AG04450 (cell line): ENCODE data around the gene CADM1. TPM values are rescaled to one million over a fixed set of nuclear protein-coding genes. Genes with fewer than 3 reads are reported as not detected.

Experiments
- CTCF ChIA-PET: fragments of 300-600, 350-600 bp; formaldehyde crosslinking; extraction: SDS; loops from one replicate; lab custom pipeline; 2022; ENCODE audit warnings: antibody characterized with exemption, inconsistent platforms; lab: Charles Lee
- POLR2A ChIA-PET: fragments of 350-600 bp; formaldehyde crosslinking; extraction: SDS; loops from one replicate; lab custom pipeline; 2021; ENCODE audit warnings: antibody characterized with exemption, inconsistent platforms; lab: Yijun Ruan, JAX
- DNase-seq: peaks from one replicate; pipeline ENCODE4 v3.0.0-alpha.2; 2011; ENCODE audit warnings: low read depth, low spot score
- H3K27ac ChIP-seq: one replicate; pipeline ENCODE4 v1.5.1; 2012; ENCODE audit warnings: low read depth, low read length, control low read depth
- H3K27me3 ChIP-seq: one replicate; pipeline ENCODE4 v1.6.0; 2012; ENCODE audit warnings: low read length; ENCODE audit not compliant: control insufficient read depth, insufficient read depth
- H3K4me3 ChIP-seq: 2 replicates; pipeline ENCODE4 v1.5.1; 2011; ENCODE audit warnings: mild to moderate bottlenecking, low read depth, low read length, control low read depth
- H3K9me3 ChIP-seq: 2 replicates; pipeline ENCODE4 v1.5.1; 2012; ENCODE audit warnings: low read length; ENCODE audit not compliant: control insufficient read depth, insufficient read depth
- CTCF ChIP-seq: IDR thresholded peaks from 2 replicates; pipeline ENCODE4 v1.5.1; 2011; ENCODE audit warnings: low read depth, low read length, control low read depth, inconsistent platforms
- polyA plus RNA-seq: library from polyadenylated mRNA; depleted of rRNA; stranded (reverse); fragments of >200 nt; gene quantifications from 2 replicates; pipeline ENCODE4 v1.2.3, GENCODE V29; 2011

Gene CADM1
- polyA plus RNA-seq, 1 experiment: 70.7 TPM

GRCh38 chr11:115446214-115446613, 58.0 kb downstream of the CADM1 start:
- CTCF ChIA-PET: interaction anchor here (0.5 to 1.0 kb wide), 2 partner anchors 30 to 632 kb away, joined by 3 read pairs; no protein-coding TSS in a partner anchor
- no peak overlapping the region for H3K4me3 ChIP-seq
- POLR2A ChIA-PET: no interaction called here
- no peak for TF ChIP-seq CTCF
- H3K27ac ChIP-seq: no peak overlapping the region
- DNase-seq: no peak
- H3K27me3 ChIP-seq: no peaks in the 10 kb centered on the region
- peaks cover 5% of the 10 kb centered on the region for H3K9me3 ChIP-seq

GRCh38 chr11:115444542-115444941, 59.7 kb downstream of the CADM1 start:
- TF ChIP-seq CTCF: no peak
- no peaks in the 10 kb centered on the region for H3K27me3 ChIP-seq
- peaks cover 5% of the 10 kb centered on the region for H3K9me3 ChIP-seq
- DNase-seq: no peak
- POLR2A ChIA-PET: no interaction called here
- CTCF ChIA-PET: interaction anchor here (0.6 kb wide), 1 partner anchor 179 kb away, joined by 3 read pairs; no protein-coding TSS in a partner anchor
- H3K27ac ChIP-seq: no peak overlapping the region
- H3K4me3 ChIP-seq: no peak overlapping the region

- Histone ChIP-seq H3K4me3 (no peak overlapping the region), H3K9me3 (no peaks in the 10 kb centered on the region), H3K27ac (no peak overlapping the region), H3K27me3 (no peaks in the 10 kb centered on the region)
- POLR2A ChIA-PET: interaction anchor here (1.2 kb wide), 1 partner anchor 12 kb away, joined by 3 read pairs; no protein-coding TSS in a partner anchor
- no peak for TF ChIP-seq CTCF
- CTCF ChIA-PET: no interaction called here
- DNase-seq: no peak
Observed at GRCh38 chr11:115439969-115440540, 64.2 kb downstream of the CADM1 start.

- Histone ChIP-seq H3K9me3 (no peaks in the 10 kb centered on the region), H3K27ac (no peak overlapping the region), H3K27me3 (no peaks in the 10 kb centered on the region), H3K4me3 (no peak overlapping the region)
- DNase-seq: peak; percentile 44
- POLR2A ChIA-PET: interaction anchor here (1.2 kb wide), 1 partner anchor 13 kb away, joined by 3 read pairs; no protein-coding TSS in a partner anchor
- CTCF ChIA-PET: interaction anchor here (1.3 kb wide), 1 partner anchor 105 kb away, joined by 4 read pairs; no protein-coding TSS in a partner anchor
- no peak for TF ChIP-seq CTCF
Observed at GRCh38 chr11:115439385-115439784, 64.8 kb downstream of the CADM1 start.

GRCh38 chr11:115437902-115438575, 66.2 kb downstream of the CADM1 start:
- ChIA-PET CTCF (interaction anchor here (0.6 to 1.3 kb wide), 3 partner anchors 10 to 103 kb away, joined by 3 to 5 read pairs (median 4); no protein-coding TSS in a partner anchor), POLR2A (no interaction called here)
- TF ChIP-seq CTCF: no peak
- DNase-seq: no peak
- Histone ChIP-seq H3K9me3 (no peaks in the 10 kb centered on the region), H3K27ac (no peak overlapping the region), H3K27me3 (no peaks in the 10 kb centered on the region), H3K4me3 (no peak overlapping the region)
